Fibroblast of skin of abdomen (primary cell): ENCODE data around the gene IL19.
"Not testable (repeated sequence)": the region's sequence is repeated elsewhere in the genome, so short reads cannot be mapped to it uniquely, and the experiment has no call there.

ENCODE experiments used
- DNase-seq: peaks from one replicate; pipeline ENCODE4 v3.0.0-alpha.2; 2013

IL19 gene

GRCh38 chr1:206778031-206778430 is 7.5 kb downstream of the IL19 start:
- DNase-seq: no peak

DNA sequence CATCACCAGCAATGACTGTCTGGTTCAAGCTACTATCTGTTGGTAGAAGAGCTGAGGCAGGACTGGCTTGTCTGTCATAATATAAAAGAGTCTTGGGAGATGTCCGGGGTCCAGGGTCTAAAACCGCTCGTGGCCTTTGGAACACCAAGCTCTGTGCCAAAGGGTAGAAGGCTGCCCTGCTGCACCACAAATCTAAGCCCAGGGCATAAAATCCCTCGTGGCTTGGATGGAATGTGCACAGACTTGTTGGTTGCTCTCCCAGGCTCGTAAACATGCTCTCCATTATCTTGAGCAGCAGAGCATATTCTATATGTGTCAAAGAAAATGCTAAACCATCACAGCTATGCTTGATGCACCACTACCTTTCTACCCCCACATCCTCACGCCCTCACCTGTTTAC is 8.3 kb downstream of the IL19 start:
- DNase-seq: not testable (repeated sequence)

DNA sequence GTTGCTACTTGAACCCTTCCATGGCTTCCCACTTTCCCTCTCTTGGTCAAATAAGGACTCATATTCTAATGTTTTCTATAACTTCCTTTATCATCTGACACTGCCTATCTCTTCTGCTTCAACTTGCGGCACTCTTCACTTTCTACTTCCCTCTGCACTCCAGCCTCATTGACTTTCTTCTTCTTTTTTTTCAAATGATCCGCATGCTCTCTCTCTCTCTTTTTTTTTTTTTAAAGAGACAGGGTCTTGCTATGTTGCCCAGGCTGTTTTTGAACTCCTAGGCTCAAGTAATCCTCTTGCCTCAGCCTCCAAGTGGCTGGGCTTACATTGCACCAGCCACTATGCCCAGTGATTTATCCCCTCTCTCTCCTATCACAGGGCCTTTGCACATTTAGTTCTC is 9.1 kb downstream of the IL19 start:
- DNase-seq: no peak

- no peak for DNase-seq
Observed at GRCh38 chr1:206782448-206782847, 11.9 kb downstream of the IL19 start.

- DNase-seq: no peak
Observed at GRCh38 chr1:206783506-206783905, 12.9 kb downstream of the IL19 start.

DNA sequence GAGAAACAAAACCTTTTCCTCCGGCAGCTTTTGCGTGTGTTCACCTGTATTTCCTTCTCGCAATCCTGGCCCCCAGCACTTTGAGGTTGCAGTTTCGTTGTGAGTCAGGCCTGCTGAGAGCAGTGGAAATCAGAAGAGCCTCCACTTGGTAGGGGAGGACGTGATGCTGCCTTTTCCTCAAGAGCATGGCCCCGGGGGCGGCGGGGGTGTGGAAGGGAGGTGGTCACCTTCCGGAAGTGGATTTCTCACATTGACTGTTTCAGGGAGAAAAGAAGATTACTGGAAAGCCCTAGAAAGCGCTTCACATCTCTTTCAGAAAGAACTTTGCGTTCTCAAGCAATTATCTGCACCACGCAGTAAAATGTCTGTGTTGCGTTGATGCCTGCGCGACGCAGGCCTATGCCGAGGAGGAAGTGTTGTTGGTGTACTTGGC is 13.9 kb downstream of the IL19 start:
- DNase-seq: no peak

- DNase-seq: no peak
Observed at GRCh38 chr1:206785182-206785765, 14.7 kb downstream of the IL19 start.

DNA sequence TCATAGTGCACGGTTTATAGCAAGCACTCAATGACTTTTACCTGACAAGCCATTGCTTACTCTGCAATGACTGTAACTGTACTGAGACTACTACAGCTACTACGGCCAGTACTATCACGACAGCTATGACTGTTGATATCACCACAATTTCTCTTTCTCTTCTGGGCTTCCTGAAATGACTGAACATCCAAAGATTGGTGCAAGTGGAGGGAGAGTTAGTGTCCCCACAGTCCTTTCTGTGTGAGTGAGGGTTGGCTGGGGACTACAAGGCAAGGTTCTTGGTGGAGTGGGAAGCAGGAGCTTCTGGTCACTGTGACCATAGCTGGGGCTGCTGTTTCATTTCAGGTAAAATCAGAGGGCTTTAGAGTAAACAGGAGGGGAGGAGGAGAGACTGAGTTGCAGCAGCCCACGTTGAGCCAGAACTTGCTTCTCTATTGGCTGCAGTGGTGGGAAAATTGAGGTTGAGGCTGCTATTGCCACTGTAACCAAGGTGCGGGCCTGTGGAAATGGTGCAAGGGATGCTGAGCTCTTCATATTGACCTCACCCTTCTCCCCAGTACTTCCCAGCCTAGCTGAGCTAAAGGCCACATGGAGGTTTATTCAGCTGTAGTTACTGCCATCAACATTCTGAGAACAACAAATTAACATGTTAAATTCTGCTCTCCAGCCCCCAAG is 15.8 kb downstream of the IL19 start:
- DNase-seq: no peak

GRCh38 chr1:206787891-206788290 is 17.3 kb downstream of the IL19 start:
- no peak for DNase-seq

- peak; percentile 48 for DNase-seq
Observed at GRCh38 chr1:206788487-206789050, 18.0 kb downstream of the IL19 start.

GRCh38 chr1:206790502-206791250 is 20.1 kb downstream of the IL19 start:
- DNase-seq: no peak

DNA sequence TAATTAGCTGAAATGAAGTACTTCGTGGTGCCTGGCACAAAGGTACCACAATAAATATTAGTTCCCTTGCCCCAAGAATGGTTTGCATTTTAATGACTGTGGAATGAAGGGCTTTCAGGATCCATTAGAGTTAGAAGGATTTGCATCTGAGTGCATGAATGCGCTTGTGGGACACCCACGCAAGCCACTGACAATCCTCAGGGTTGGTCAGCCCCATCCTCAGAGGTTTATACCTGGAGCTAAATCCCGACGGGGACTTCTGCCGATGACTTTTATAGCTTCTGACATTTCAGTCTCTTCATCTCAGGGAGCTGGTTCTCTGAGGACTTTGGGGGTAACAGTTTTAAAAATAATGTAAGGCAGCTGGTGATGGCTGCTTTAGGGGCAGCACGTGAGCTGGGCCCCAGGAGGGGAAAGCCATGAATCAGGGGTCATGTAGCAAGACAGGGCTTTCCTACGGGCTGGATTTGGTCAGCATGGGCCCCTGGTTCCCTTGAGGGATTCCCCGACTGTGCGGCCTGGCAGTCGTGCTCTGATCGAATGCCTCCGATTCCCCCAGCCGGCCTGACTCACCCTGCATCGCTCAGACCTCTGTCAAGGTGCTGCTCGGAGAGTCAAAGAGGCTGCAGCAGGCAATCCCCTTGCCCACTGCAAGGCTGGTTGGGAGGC is 22.5 kb downstream of the IL19 start:
- DNase-seq: peak; percentile 35

- DNase-seq: no peak
Observed at GRCh38 chr1:206793620-206794019, 23.0 kb downstream of the IL19 start.

- DNase-seq: no peak
Observed at GRCh38 chr1:206794294-206794908, 23.8 kb downstream of the IL19 start.

- no peak for DNase-seq
Observed at GRCh38 chr1:206796116-206796515, 25.5 kb downstream of the IL19 start.

DNA sequence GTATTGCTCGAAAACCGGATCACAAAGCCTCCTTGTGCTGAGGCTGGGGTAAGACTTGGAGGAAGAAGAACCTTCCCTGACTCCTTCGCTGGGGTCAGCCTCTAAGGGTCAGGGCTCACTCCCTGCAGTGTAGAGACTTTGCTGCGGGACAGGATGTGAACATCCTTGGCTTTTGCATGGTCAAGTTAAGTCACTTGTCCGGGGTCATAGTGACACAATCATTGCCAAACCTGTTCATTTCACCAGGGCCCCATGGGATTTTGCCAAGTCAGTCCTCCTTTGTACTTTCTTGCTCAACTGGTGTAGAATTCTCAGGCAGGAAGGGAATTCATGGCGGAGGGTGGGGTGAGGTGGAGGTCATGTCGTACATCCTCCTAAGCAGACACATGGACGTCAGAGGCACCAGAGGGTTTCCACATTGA is 26.4 kb downstream of the IL19 start:
- no peak for DNase-seq

DNA sequence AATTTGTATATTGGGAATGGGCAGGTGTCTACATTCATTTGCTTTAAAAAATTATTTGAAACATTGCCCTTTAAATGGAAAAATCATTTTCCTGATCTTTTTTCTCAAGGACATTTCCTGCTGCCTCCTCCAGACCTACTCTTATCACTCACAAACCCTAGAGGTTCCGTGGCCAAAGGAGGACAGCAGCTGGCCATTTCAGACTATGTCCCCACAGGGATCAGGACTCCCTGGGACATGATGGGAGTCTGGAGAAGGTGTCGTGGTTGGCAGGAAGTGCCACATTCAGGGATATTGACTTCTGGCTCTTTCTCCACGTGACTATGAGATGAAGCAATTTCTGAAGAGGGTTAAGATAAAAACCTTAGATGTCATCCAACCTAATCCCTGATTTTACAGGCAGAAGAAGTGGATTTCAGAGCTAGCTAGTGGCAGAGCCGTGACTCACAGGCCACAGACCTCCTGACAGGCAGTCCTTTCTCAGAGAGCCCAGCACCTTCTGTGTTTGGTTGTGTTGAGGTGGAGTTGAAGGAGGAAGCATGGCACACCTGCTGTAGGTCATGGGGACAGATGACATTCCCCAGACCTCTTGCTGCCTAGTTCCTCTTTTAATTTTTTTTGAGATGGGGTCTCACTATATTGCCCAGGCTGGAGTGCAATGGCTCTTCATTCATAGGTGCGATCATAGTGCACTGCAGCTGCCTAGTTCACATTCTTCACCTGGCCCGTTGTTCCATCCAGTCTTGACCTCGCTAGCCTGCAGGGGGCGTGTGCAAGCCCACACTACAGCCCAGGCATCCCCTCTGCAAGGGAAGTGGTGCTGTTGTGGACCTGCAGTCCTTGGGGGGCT is 27.2 kb downstream of the IL19 start:
- no peak for DNase-seq

DNA sequence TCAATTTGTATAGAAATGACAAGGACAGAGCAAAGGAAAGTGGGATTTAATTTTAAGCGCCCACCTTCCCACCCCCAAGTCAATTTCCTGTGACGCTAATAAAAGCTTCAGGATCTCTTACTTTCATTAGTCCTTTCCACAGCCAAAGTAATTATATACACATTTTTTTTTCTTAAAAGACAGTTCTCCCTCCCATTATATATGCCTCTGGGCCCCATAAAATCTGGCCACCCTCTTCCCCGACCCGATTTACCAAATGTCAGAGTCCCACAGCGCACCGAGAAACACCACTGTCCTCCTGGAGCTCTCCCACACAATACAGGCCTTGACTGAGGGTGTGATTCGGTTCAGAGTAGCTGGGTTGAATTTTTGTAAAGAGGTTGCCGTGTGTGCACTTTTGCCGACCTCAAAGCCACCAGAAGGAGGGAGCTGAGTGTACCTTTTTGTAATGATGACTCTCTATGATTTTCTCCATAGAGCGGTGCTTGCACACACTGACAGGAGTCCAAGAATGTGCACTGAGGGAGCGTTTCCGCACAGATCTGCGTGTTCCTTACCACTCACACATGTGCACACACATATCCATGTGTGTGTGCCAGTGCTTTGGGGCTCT is 27.9 kb downstream of the IL19 start:
- DNase-seq: no peak

DNA sequence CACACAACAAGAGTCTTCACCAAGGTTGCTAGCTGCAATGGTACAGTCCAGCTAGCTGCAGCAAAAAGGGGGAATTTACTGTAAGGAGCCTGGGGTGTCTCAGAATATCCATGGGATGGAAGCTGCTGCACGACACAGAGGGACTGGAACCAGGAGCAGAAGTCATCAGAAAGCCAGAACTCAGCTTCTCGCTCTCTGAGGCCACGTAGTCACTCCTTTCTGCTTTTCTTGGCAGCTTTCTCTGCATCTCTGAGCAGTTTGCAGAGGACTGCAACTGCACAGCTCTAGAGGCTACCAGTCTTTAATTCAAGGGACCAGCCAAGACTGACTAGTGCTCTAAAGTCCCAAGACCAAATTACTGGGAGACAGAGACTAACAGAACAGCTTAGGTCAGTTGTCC is 28.7 kb downstream of the IL19 start:
- no peak for DNase-seq

DNA sequence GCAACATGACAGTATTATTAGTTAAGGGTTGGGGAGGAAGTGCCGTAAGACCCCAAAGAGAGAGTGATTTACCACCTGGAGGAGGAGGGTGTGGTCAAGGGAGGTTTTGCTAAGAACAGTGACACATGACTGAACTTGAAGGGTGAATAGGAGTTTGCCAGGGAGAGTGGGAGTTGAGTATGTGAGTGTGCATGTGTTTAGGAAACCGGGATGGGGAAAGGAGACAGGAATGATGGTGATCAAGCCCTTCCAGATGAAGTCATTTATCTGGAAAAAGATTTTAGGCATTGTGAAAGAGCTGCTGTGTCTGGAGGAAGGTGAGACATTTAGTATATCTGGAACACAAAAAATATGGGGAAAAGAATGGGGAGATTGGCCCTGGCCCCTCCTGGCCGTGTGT is 29.8 kb downstream of the IL19 start:
- no peak for DNase-seq

DNA sequence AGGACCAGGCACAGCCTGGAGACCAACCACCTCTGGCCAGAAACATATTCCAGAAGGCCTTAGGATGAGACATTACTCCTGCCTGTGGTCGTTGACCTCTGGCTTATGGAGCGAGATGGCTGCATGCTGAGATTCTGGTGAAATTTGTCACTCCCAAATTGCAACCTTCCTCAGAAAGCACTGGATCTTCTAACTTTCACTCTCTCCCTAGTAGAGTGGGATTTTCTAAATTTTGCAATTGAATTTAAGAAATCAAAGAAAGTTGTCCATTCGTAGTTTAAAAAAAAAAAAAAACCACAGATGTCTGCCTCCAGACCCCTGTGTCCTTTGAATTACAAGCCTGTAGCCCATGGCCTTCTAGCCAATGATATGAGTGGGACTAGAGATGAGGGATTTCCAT is 30.3 kb downstream of the IL19 start:
- DNase-seq: no peak
